Fibroblast of lung (primary cell): ENCODE results near the gene GRIPAP1. TPM values are rescaled to one million over a fixed set of nuclear protein-coding genes. Genes with fewer than 3 reads are reported as not detected.

Experiments used
- DNase-seq, 2 donors: peaks; one replicate each; pipeline versions ENCODE4 v3.0.0 to v3.0.0-alpha.2; 2010; ENCODE audit warnings: low read depth in 2 of 2
- H2AFZ ChIP-seq: 2 replicates; pipeline ENCODE4 v1.5.1; 2012; ENCODE audit warnings: low read length, control low read depth, inconsistent platforms
- H3K27ac ChIP-seq: 2 replicates; pipeline ENCODE4 v1.5.1; 2011; ENCODE audit warnings: low read length, control low read depth; ENCODE audit not compliant: insufficient read depth
- H3K27me3 ChIP-seq: 2 replicates; pipeline ENCODE4 v1.5.1; 2011; ENCODE audit warnings: mild to moderate bottlenecking, low read length; ENCODE audit not compliant: control insufficient read depth, insufficient read depth
- H3K36me3 ChIP-seq: 2 replicates; pipeline ENCODE4 v1.5.1; 2011; ENCODE audit warnings: low read length; ENCODE audit not compliant: control insufficient read depth, insufficient read depth
- H3K4me1 ChIP-seq: 2 replicates; pipeline ENCODE4 v1.5.1; 2011; ENCODE audit warnings: low read length; ENCODE audit not compliant: control insufficient read depth, insufficient read depth; ENCODE audit errors: extremely low read depth
- H3K4me2 ChIP-seq: 2 replicates; pipeline ENCODE4 v1.5.1; 2011; ENCODE audit warnings: low read length, control low read depth; ENCODE audit not compliant: insufficient read depth; ENCODE audit errors: extremely low read depth
- H3K4me3 ChIP-seq, 4 experiments: fragments of 200-600 bp in 1 of 4; sonication (generic) in 1 of 4; replicated peaks in 1 of 4; 2 replicates each; pipeline ENCODE4 v1.5.1; 2011 to 2016; ENCODE audit warnings: low read length in 4 of 4, low read depth in 3 of 4, mild to moderate bottlenecking in 3 of 4, control low read depth in 2 of 4, inconsistent platforms in 1 of 4, mixed read lengths in 1 of 4; ENCODE audit not compliant: insufficient read depth in 1 of 4; ENCODE audit errors: control extremely low read depth in 1 of 4
- H3K79me2 ChIP-seq: 2 replicates; pipeline ENCODE4 v1.5.1; 2012; ENCODE audit warnings: mild to moderate bottlenecking, low read length, inconsistent platforms; ENCODE audit not compliant: control insufficient read depth, insufficient read depth
- H3K9ac ChIP-seq: 2 replicates; pipeline ENCODE4 v1.5.1; 2011; ENCODE audit warnings: mild to moderate bottlenecking, low read length, control low read depth; ENCODE audit not compliant: insufficient read depth
- H3K9me3 ChIP-seq: 2 replicates; pipeline ENCODE4 v1.5.1; 2012; ENCODE audit warnings: low read depth, low read length; ENCODE audit not compliant: control insufficient read depth, insufficient read depth
- H4K20me1 ChIP-seq: 2 replicates; pipeline ENCODE4 v1.5.1; 2011; ENCODE audit warnings: low read length; ENCODE audit not compliant: control insufficient read depth, insufficient read depth; ENCODE audit errors: extremely low read depth
- CTCF ChIP-seq, 2 donors: IDR thresholded peaks in 1 of 2; conservative IDR thresholded peaks in 1 of 2; 1 replicate in 1 of 2; 2 replicates in 1 of 2; pipeline ENCODE4 v1.5.1; 2011 to 2012; ENCODE audit warnings: low read length in 2 of 2, control low read depth in 1 of 2, inconsistent platforms in 1 of 2, low read depth in 1 of 2, mild to moderate bottlenecking in 1 of 2
- EZH2 ChIP-seq: IDR thresholded peaks from 2 replicates; pipeline ENCODE4 v1.5.1; 2012; ENCODE audit warnings: low read length, control low read depth, mild to moderate bottlenecking; ENCODE audit errors: missing control alignments
- polyA plus RNA-seq, 2 donors: library from polyadenylated mRNA; depleted of rRNA in 1 of 2; stranded (reverse) in 1 of 2; unstranded in 1 of 2; fragments of >200 nt; gene quantifications; 2 replicates each; pipeline ENCODE4 v1.2.1, GENCODE V29; 2011 to 2012; ENCODE audit warnings: missing spikeins in 1 of 2
- total RNA-seq: library from RNA; depleted of rRNA; stranded (reverse); fragments of >200 nt; gene quantifications from 2 replicates; pipeline ENCODE4 v1.2.1, GENCODE V29; 2014

GRIPAP1 gene
- total and polyA plus RNA-seq, 2 donors (not counting 1 experiment from before 2014, with no cell fraction given), result 18.5 to 26.4 TPM

GRCh38 chrX:48997455-48997854 lies 4.6 kb downstream of the GRIPAP1 start:
- Histone ChIP-seq H3K9me3 (no peaks in the 10 kb centered on the region), H3K27ac (no peak overlapping the region), H3K9ac (no peak overlapping the region), H4K20me1 (no peaks in the 10 kb centered on the region), H3K4me3 (no peak overlapping the region), H3K4me1 (no peaks in the 10 kb centered on the region), H3K79me2 (peaks cover 8% of the 10 kb centered on the region), H2AFZ (no peak overlapping the region), H3K36me3 (no peaks in the 10 kb centered on the region), H3K27me3 (no peaks in the 10 kb centered on the region), H3K4me2 (no peak overlapping the region)
- TF ChIP-seq CTCF (conservative IDR thresholded peaks at IDR 0.05 in 1 of 2, IDR thresholded peaks at IDR 0.05 in 1 of 2; ENCODE audit: low read depth in 1 of 2, low read length in 2 of 2), result no peak
- TF ChIP-seq EZH2, result no peak
- DNase-seq, result no peak

GRCh38 chrX:48996969-48997368 lies 5.1 kb downstream of the GRIPAP1 start:
- DNase-seq, result no peak
- Histone ChIP-seq H3K9me3 (no peaks in the 10 kb centered on the region), H3K9ac (no peak overlapping the region)

GRCh38 chrX:48992341-48992740 lies 9.7 kb downstream of the GRIPAP1 start:
- Histone ChIP-seq H3K4me1 (no peaks in the 10 kb centered on the region), H3K79me2 (no peaks in the 10 kb centered on the region), H4K20me1 (no peaks in the 10 kb centered on the region), H3K36me3 (no peaks in the 10 kb centered on the region), H3K9ac (no peak overlapping the region), H3K27ac (no peak overlapping the region), H3K9me3 (no peaks in the 10 kb centered on the region), H3K4me2 (no peak overlapping the region), H2AFZ (no peak overlapping the region), H3K27me3 (no peaks in the 10 kb centered on the region), H3K4me3 (no peak overlapping the region)
- TF ChIP-seq CTCF (conservative IDR thresholded peaks at IDR 0.05 in 1 of 2, IDR thresholded peaks at IDR 0.05 in 1 of 2; ENCODE audit: low read depth in 1 of 2, low read length in 2 of 2) (no peak), EZH2 (no peak)
- DNase-seq, result no peak

More at GRCh38 chrX:48996969-48997368, 5.1 kb downstream of the GRIPAP1 start:
- H3K36me3 ChIP-seq, result no peaks in the 10 kb centered on the region
- no peak overlapping the region for H3K27ac ChIP-seq
- H3K4me1 ChIP-seq, result no peaks in the 10 kb centered on the region
- no peak overlapping the region for H2AFZ ChIP-seq
- no peak for TF ChIP-seq CTCF (conservative IDR thresholded peaks at IDR 0.05 in 1 of 2, IDR thresholded peaks at IDR 0.05 in 1 of 2; ENCODE audit: low read depth in 1 of 2, low read length in 2 of 2)
- no peak for TF ChIP-seq EZH2
- no peak overlapping the region for H3K4me3 ChIP-seq
- H3K27me3 ChIP-seq, result no peaks in the 10 kb centered on the region
- H3K79me2 ChIP-seq, result peaks cover 8% of the 10 kb centered on the region
- H4K20me1 ChIP-seq, result no peaks in the 10 kb centered on the region
- no peak overlapping the region for H3K4me2 ChIP-seq
